Spleen (tissue), 11 donors: Measurements from ENCODE around the gene SDHAF4. TPM values are rescaled to one million over a fixed set of nuclear protein-coding genes. Genes with fewer than 3 reads are reported as not detected.
A peak's percentile ranks its signal among the peaks of the same experiment; 100 is the strongest.

Source experiments
- DNase-seq: peaks from one replicate; pipeline ENCODE4 v3.0.0-alpha.2; 2020
- H3K27ac ChIP-seq, 8 donors: fragments of 200-600 bp; sonication (generic) in 7 of 8; 1 replicate in 4 of 8; 2 replicates in 4 of 8; pipeline versions ENCODE4 v1.5.0 to v1.8.0; 2016 to 2021; ENCODE audit warnings: inconsistent platforms in 4 of 8, mild to moderate bottlenecking in 4 of 8, moderate library complexity in 1 of 8
- H3K27me3 ChIP-seq, 7 donors: fragments of 200-600 bp; sonication (generic) in 6 of 7; replicated peaks in 1 of 7; 1 replicate in 4 of 7; 2 replicates in 3 of 7; pipeline versions ENCODE4 v1.5.0 to v1.8.0; 2016 to 2021; ENCODE audit warnings: inconsistent platforms in 3 of 7, mild to moderate bottlenecking in 1 of 7
- H3K36me3 ChIP-seq, 6 donors: fragments of 200-600 bp; sonication (generic) in 5 of 6; 1 replicate in 4 of 6; 2 replicates in 2 of 6; pipeline versions ENCODE4 v1.5.0 to v1.8.0; 2016 to 2021; ENCODE audit warnings: inconsistent platforms in 2 of 6
- H3K4me1 ChIP-seq, 6 donors: fragments of 200-600 bp; sonication (generic) in 5 of 6; 1 replicate in 3 of 6; 2 replicates in 3 of 6; pipeline versions ENCODE4 v1.5.0 to v1.8.0; 2016 to 2021; ENCODE audit warnings: inconsistent platforms in 3 of 6
- H3K4me3 ChIP-seq, 8 donors: fragments of 200-600 bp; sonication (generic) in 7 of 8; 1 replicate in 4 of 8; 2 replicates in 4 of 8; pipeline versions ENCODE4 v1.5.0 to v1.8.0; 2016 to 2021; ENCODE audit warnings: inconsistent platforms in 4 of 8, mild to moderate bottlenecking in 4 of 8, moderate library complexity in 2 of 8
- H3K9me3 ChIP-seq, 8 donors: fragments of 200-600 bp; sonication (generic) in 7 of 8; 1 replicate in 4 of 8; 2 replicates in 4 of 8; pipeline versions ENCODE4 v1.5.0 to v1.8.0; 2016 to 2021; ENCODE audit warnings: inconsistent platforms in 4 of 8
- CTCF ChIP-seq, 11 experiments: fragments of 200-600 bp in 7 of 11; fragments of 450-650 bp in 4 of 11; sonication (generic) in 4 of 11; IDR thresholded peaks in 8 of 11; conservative IDR thresholded peaks in 3 of 11; 1 replicate in 7 of 11; 2 replicates in 4 of 11; pipeline versions ENCODE4 v1.4.0 to v1.8.0; 2016 to 2021; ENCODE audit warnings: antibody characterized with exemption in 11 of 11, inconsistent platforms in 4 of 11, mild to moderate bottlenecking in 1 of 11
- POLR2A ChIP-seq, 3 donors: fragments of 450-650 bp; IDR thresholded peaks; one replicate each; pipeline ENCODE4 v1.5.1; 2017; ENCODE audit warnings: antibody characterized with exemption in 3 of 3, mild to moderate bottlenecking in 1 of 3
- POLR2AphosphoS5 ChIP-seq, 3 donors: sonication (generic); formaldehyde crosslinking; IDR thresholded peaks; one replicate each; pipeline ENCODE4 v1.5.1; 2017; ENCODE audit warnings: antibody characterized with exemption in 3 of 3
- WGBS, 5 donors: extraction: QIAGEN DNeasy Blood & Tissue Kit in 3 of 5; methylation state at CpG; one replicate each; pipeline versions ENCODE4 v1.1.5 to v1.1.7; 2013 to 2018; 5-methylcytosine and 5-hydroxymethylcytosine counted together
- intact Hi-C: fragments of 100-400 bp; cut with DNase I; formaldehyde crosslinking; loops from one replicate; pipeline ENCODE4 v1.15.0; 2023; ENCODE audit warnings: low total_unique reads
- polyA plus RNA-seq, 3 donors: library from polyadenylated mRNA; stranded (reverse); fragments of 200-250 nt; gene quantifications; one replicate each; pipeline ENCODE4 v1.2.1, GENCODE V29; 2013
- total RNA-seq, 7 donors: library from RNA; depleted of rRNA in 3 of 7; stranded (reverse); fragments of >200 nt in 3 of 7; fragmentation: NEBNext Ultra II Directional in 4 of 7; extraction: Animal tissue kit (Norgen Biotek cat#: 25700) in 4 of 7; gene quantifications; one replicate each; pipeline versions ENCODE4 v1.1.0 to v1.2.1, GENCODE V29; 2016 to 2021
- donor health status: healthy with polysubstance abuse.
- donor health status: DM: no; HTN: no; CAD: no; lungs with moderate emphysema.
- donor health status: DM: no; HTN: no; CAD: no.
- donor health status: Bipolar disorder and iron deficiency.
- donor health status: healthy.
- donor health status: DM: no; HTN: no; CAD: no.
- donor health status: DM: yes; HTN: yes; CAD: no.

Gene SDHAF4
- total and polyA plus RNA-seq, 10 donors: 2.7 to 12.8 (median 8.0) TPM

- Histone ChIP-seq H3K36me3 (peaks cover 0 to 52% (median 2%) of the 10 kb centered on the region in 6 donors), H3K4me1 (no peaks in the 10 kb centered on the region), H3K27me3 (no peaks in the 10 kb centered on the region), H3K27ac (no peak overlapping the region), H3K4me3 (no peak overlapping the region), H3K9me3 (no peaks in the 10 kb centered on the region)
- no peak for DNase-seq
- intact Hi-C loops: no loop called here
- WGBS, 5 donors: 76 to 94% (median 89%) methylated on average over 1 of the region's 1 CpG
- TF ChIP-seq POLR2A (IDR thresholded peaks at IDR 0.05) (no peak), POLR2AphosphoS5 (IDR thresholded peaks at IDR 0.05) (no peak), CTCF (IDR thresholded peaks at IDR 0.05 in 8 of 11, conservative IDR thresholded peaks at IDR 0.05 in 3 of 11) (no peak)
Measured at GRCh38 chr6:70538376-70538775, 28.4 kb upstream of the SDHAF4 start.

- Histone ChIP-seq H3K9me3 (no peaks in the 10 kb centered on the region), H3K4me3 (no peak overlapping the region), H3K27me3 (no peaks in the 10 kb centered on the region), H3K4me1 (no peaks in the 10 kb centered on the region), H3K36me3 (peaks cover 0 to 12% (median 0%) of the 10 kb centered on the region in 6 donors), H3K27ac (no peak overlapping the region)
- TF ChIP-seq CTCF (IDR thresholded peaks at IDR 0.05 in 8 of 11, conservative IDR thresholded peaks at IDR 0.05 in 3 of 11): peak in 1 of 11 experiments; percentile 23
- no peak for TF ChIP-seq POLR2AphosphoS5 (IDR thresholded peaks at IDR 0.05)
- no peak for TF ChIP-seq POLR2A (IDR thresholded peaks at IDR 0.05)
- intact Hi-C loops: no loop called here
- no peak for DNase-seq
Measured at GRCh38 chr6:70547313-70547712, 19.4 kb upstream of the SDHAF4 start.

GRCh38 chr6:70547905-70548304, 18.8 kb upstream of the SDHAF4 start:
- intact Hi-C loops: no loop called here
- H3K27me3 ChIP-seq: no peaks in the 10 kb centered on the region
- H3K27ac ChIP-seq: no peak overlapping the region
- 92 to 99% (median 95%) methylated on average over 3 of the region's 3 CpGs for WGBS, 5 donors
- TF ChIP-seq POLR2A (IDR thresholded peaks at IDR 0.05): no peak
- TF ChIP-seq CTCF (IDR thresholded peaks at IDR 0.05 in 8 of 11, conservative IDR thresholded peaks at IDR 0.05 in 3 of 11): no peak
- TF ChIP-seq POLR2AphosphoS5 (IDR thresholded peaks at IDR 0.05): no peak
- H3K9me3 ChIP-seq: no peaks in the 10 kb centered on the region
- no peak overlapping the region for H3K4me3 ChIP-seq
- H3K36me3 ChIP-seq: peaks cover 0 to 12% (median 0%) of the 10 kb centered on the region in 6 donors
- H3K4me1 ChIP-seq: no peaks in the 10 kb centered on the region
- no peak for DNase-seq

- Histone ChIP-seq H3K27ac (no peak overlapping the region), H3K4me1 (no peaks in the 10 kb centered on the region), H3K4me3 (no peak overlapping the region), H3K27me3 (no peaks in the 10 kb centered on the region), H3K9me3 (no peaks in the 10 kb centered on the region), H3K36me3 (peaks cover 0 to 5% (median 0%) of the 10 kb centered on the region in 6 donors)
- TF ChIP-seq POLR2AphosphoS5 (IDR thresholded peaks at IDR 0.05) (no peak), POLR2A (IDR thresholded peaks at IDR 0.05) (no peak), CTCF (IDR thresholded peaks at IDR 0.05 in 8 of 11, conservative IDR thresholded peaks at IDR 0.05 in 3 of 11) (no peak)
- intact Hi-C loops: no loop called here
- DNase-seq: no peak
Measured at GRCh38 chr6:70549327-70549726, 17.4 kb upstream of the SDHAF4 start.
